GM23248 (cell line): ENCODE results near the gene METTL15.

Source experiments
- EZH2 ChIP-seq: fragments of 200-600 bp; sonication (generic); IDR thresholded peaks from 2 replicates; pipeline ENCODE4 v1.6.1; 2018; ENCODE audit warnings: antibody characterized with exemption, mild to moderate bottlenecking; ENCODE audit not compliant: insufficient read depth, poor library complexity, severe bottlenecking
- EZH2phosphoT487 ChIP-seq: fragments of 200-600 bp; sonication (generic); IDR thresholded peaks from 2 replicates; pipeline ENCODE4 v1.6.1; 2018; ENCODE audit warnings: antibody characterized with exemption, moderate library complexity, mild to moderate bottlenecking, low read depth; ENCODE audit not compliant: insufficient read depth

GRCh38 chr11:28077521-28077920 lies 30.7 kb upstream of the METTL15 start:
- no peak for TF ChIP-seq EZH2phosphoT487
- TF ChIP-seq EZH2, result no peak
